WI38 (cell line): ENCODE data around the gene B3GALT6.

Experiments used
- H3K4me3 ChIP-seq: 2 replicates; pipeline ENCODE4 v1.5.1; 2011; ENCODE audit warnings: low read depth, mild to moderate bottlenecking, control low read depth, low read length
- CTCF ChIP-seq: IDR thresholded peaks from 2 replicates; pipeline ENCODE4 v1.5.1; 2012; ENCODE audit warnings: low read depth, mild to moderate bottlenecking, control low read depth, low read length

The B3GALT6 gene

GRCh38 chr1:1274931-1275431 is 42.9 kb downstream of the B3GALT6 start:
- peak overlapping the region; percentile 68 for H3K4me3 ChIP-seq
- no peak for TF ChIP-seq CTCF

GRCh38 chr1:1275836-1276235 is 43.8 kb downstream of the B3GALT6 start:
- no peak for TF ChIP-seq CTCF
- no peak overlapping the region for H3K4me3 ChIP-seq

DNA sequence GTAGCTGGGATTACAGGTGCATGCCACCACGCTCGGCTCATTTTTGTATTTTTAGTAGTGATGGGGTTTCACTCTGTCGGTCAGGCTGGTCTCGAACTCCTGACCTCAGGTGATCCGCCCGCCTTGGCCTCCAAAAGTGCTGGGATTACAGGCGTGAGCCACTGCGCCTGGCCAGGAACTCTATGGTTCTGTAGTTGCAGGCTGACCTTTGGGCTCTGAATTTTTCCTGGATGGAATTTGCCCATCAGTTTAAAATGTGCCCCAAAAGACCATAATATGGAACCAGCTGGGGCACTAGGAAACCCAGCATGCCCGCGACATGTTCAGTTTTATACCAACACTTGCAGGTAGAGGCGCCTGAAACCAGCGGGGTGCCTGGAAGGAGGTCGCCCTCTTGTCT is 46.6 kb downstream of the B3GALT6 start:
- H3K4me3 ChIP-seq: no peak overlapping the region
- TF ChIP-seq CTCF: no peak

GRCh38 chr1:1279028-1279427 is 47.0 kb downstream of the B3GALT6 start:
- H3K4me3 ChIP-seq: no peak overlapping the region
- no peak for TF ChIP-seq CTCF

DNA sequence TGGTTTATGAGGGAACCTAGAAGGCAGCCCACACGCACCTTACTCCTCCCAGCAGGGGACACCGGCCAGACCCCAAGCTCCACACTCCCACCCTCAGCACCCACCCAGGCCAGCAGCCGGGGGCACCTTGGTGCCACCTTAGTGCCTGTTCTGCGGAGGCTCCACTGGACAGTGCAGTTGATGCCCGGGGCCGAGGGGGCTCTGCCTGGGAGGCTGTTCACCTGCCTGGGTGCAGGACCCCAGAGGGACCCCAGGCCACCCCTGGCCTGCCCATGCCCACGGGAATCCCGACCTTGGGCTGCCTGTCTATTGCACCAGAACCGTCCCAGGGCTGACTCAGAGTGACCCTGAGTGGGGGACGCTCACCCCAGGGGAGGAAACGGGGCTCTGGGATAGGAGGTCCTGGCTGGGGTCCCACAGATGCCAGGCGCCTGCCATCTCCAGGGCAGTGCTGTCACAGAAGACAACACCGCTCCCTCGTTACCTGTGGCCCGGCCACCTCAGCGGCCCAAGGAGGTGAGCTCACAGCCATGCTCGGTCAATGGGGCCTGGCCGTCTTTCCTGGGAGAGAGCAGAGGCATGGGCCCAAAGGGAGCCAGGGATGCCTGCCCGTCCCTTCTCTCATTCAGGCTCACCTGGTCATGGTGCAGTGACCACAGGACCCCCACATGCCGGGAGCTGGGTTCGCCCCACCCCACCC is 48.9 kb downstream of the B3GALT6 start:
- no peak overlapping the region for H3K4me3 ChIP-seq
- no peak for TF ChIP-seq CTCF

DNA sequence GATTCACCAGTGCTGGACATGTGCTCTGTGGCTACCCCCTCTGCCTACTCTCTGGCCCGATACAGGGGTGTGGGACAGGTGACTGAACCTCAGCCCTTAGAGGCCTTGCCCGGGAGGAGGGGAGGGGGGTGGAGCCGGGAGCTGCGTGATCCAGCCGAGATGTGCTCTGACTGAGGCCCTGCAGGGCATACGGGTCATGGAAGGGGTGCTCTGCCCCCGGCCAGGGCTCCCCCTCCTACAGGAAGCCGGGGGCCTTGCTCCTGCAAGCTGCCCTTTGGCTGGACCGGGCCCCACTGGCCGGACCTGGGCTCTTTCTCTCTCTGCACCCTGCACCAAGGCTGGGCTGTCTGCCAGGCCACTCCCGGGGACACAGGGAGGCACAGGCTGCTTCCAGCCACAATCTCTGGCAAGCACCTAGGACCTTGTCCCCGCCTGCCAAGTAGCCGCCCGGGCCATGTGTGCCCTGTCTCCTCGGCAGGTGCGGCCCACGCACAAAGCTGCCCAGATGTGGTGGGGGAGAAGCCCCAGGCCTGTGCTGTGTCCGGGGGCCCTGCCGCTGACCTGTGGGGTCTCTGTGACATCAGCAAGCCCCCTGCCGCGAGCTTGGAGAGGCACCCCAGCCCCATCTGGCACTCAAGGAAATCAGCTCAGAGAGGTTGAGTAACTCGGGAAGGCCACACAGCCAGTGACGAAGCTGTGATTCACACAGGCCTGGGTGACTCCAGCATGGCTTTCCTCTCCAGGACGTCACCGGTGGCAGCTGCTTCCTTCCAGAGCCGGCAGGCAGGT is 49.7 kb downstream of the B3GALT6 start:
- TF ChIP-seq CTCF: no peak
- H3K4me3 ChIP-seq: no peak overlapping the region

GRCh38 chr1:1282998-1283397 is 51.0 kb downstream of the B3GALT6 start:
- no peak overlapping the region for H3K4me3 ChIP-seq
- TF ChIP-seq CTCF: no peak
